Measurements from ENCODE around the gene CRAMP1. TPM values are rescaled to one million over a fixed set of nuclear protein-coding genes. Genes with fewer than 3 reads are reported as not detected.
"Not testable (repeated sequence)": the region's sequence is repeated elsewhere in the genome, so short reads cannot be mapped to it uniquely, and the experiment has no call there.

The CRAMP1 gene
- total RNA-seq, 4 donors from 2014 or later: 15.7 to 39.3 (median 26.1) TPM

DNA sequence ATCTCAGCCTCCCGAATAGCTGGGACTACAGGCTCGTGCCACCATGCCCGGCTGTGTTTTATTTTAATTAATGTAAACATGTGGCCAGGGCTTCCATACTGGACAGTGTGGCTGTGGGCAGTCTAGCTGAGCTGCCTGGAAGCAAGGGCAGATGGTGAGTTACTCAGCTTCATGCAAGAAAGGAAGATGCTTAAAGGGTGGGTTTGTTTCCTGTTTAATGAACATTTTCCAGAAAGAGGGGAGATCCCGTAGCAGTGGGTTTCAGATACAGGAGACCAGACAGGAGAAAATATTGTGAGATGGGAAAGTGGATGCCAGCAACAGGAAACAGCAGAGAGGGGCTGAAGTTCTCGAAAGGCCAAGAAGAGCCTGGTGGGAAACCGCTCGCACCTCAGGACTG lies 101.2 kb downstream of the CRAMP1 start:
- Histone ChIP-seq H3K9me3 (no peaks in the 10 kb centered on the region), H3K36me3 (peaks cover 5% of the 10 kb centered on the region), H3K4me3 (no peak overlapping the region), H3K4me1 (peaks cover 19% of the 10 kb centered on the region), H3K27me3 (no peaks in the 10 kb centered on the region), H3K27ac (no peak overlapping the region)
- WGBS: 88% methylated on average over 7 of the region's 7 CpGs
- no peak for DNase-seq (ENCODE audit: low spot score in 2 of 2)
- TF ChIP-seq POLR2A (IDR thresholded peaks at IDR 0.05) (no peak), EP300 (IDR thresholded peaks at IDR 0.05) (no peak), POLR2AphosphoS5 (IDR thresholded peaks at IDR 0.05) (no peak)
- TF ChIP-seq, protein P1, sequence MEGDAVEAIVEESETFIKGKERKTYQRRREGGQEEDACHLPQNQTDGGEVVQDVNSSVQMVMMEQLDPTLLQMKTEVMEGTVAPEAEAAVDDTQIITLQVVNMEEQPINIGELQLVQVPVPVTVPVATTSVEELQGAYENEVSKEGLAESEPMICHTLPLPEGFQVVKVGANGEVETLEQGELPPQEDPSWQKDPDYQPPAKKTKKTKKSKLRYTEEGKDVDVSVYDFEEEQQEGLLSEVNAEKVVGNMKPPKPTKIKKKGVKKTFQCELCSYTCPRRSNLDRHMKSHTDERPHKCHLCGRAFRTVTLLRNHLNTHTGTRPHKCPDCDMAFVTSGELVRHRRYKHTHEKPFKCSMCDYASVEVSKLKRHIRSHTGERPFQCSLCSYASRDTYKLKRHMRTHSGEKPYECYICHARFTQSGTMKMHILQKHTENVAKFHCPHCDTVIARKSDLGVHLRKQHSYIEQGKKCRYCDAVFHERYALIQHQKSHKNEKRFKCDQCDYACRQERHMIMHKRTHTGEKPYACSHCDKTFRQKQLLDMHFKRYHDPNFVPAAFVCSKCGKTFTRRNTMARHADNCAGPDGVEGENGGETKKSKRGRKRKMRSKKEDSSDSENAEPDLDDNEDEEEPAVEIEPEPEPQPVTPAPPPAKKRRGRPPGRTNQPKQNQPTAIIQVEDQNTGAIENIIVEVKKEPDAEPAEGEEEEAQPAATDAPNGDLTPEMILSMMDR (IDR thresholded peaks at IDR 0.05): no peak

DNA sequence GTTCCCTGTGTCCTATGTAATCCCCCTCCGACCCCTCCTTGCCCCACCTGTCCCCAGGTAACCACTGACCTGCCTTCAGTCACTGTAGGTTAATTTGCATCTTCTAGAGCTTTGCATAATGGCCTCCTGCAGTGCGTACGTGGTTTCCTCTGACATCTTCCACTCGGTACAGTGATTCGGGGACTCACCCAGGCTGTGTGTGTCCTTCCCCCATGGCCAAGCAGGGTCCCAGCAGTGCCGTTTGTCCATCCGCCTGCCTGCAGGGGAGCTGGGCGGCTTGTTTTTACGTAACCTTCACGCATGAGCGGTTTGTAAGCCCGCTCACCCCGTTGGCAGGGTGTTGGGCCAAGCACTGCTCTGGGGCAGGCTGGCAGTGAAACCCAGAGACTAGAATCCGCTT lies 101.8 kb downstream of the CRAMP1 start:
- H3K36me3 ChIP-seq: peaks cover 5% of the 10 kb centered on the region
- H3K4me3 ChIP-seq: no peak overlapping the region
- DNase-seq (ENCODE audit: low spot score in 2 of 2): no peak
- peaks cover 13% of the 10 kb centered on the region for H3K4me1 ChIP-seq
- H3K27me3 ChIP-seq: no peaks in the 10 kb centered on the region
- H3K27ac ChIP-seq: no peak overlapping the region
- 88% methylated on average over 14 of the region's 14 CpGs for WGBS
- H3K9me3 ChIP-seq: no peaks in the 10 kb centered on the region
- TF ChIP-seq POLR2AphosphoS5 (IDR thresholded peaks at IDR 0.05) (no peak), POLR2A (IDR thresholded peaks at IDR 0.05) (no peak), EP300 (IDR thresholded peaks at IDR 0.05) (no peak)
- TF ChIP-seq, protein P1 (IDR thresholded peaks at IDR 0.05): no peak

DNA sequence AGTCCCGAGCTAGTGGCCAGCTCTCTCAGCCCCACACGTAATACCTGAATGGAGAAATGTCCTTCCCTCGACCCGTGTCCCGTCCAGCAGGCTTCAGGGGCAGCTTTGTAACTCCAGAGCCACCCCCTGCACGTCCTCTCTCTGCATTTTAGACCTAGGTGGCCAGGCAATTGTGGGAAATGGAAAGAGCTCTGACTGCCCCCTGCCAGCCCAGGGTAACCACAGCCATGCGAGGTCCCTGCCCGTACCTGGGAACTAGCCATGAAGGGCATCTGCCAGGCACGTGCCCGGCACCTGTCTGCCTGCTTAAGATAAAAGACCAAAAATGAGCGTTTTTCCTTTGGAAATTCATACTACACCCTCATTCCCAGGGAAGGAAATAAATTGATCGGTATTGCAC lies 103.1 kb downstream of the CRAMP1 start:
- DNase-seq (ENCODE audit: low spot score in 2 of 2): no peak
- TF ChIP-seq, protein P1 (IDR thresholded peaks at IDR 0.05): no peak
- TF ChIP-seq POLR2A (IDR thresholded peaks at IDR 0.05) (no peak), EP300 (IDR thresholded peaks at IDR 0.05) (no peak), POLR2AphosphoS5 (IDR thresholded peaks at IDR 0.05) (no peak)
- H3K4me3 ChIP-seq: no peak overlapping the region
- H3K27ac ChIP-seq: no peak overlapping the region
- 95% methylated on average over 12 of the region's 12 CpGs for WGBS
- H3K36me3 ChIP-seq: peaks cover 5% of the 10 kb centered on the region
- no peaks in the 10 kb centered on the region for H3K27me3 ChIP-seq
- peaks cover 9% of the 10 kb centered on the region for H3K4me1 ChIP-seq
- H3K9me3 ChIP-seq: no peaks in the 10 kb centered on the region

DNA sequence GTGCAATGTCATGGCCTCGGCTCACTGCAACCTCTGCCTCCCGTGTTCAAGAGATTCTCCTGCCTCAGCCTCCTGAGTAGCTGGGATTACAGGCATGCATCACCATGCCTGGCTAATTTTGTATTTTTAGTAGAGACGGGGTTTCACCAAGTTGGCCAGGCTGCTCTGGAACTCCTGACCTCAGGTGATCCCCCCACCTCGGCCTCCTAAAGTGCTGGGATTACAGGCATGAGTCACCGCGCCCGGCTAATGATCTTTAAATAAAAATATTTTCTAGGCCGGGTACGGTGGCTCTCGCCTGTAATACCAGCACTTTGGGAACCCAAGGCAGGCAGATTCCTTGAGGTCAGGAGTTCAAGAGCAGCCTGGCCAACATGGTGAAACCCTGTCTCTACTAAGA lies 106.1 kb downstream of the CRAMP1 start:
- not testable (repeated sequence) for H3K4me3 ChIP-seq; H3K27ac ChIP-seq; H3K27me3 ChIP-seq; DNase-seq (ENCODE audit: low spot score in 2 of 2); H3K9me3 ChIP-seq; H3K36me3 ChIP-seq
- H3K4me1 ChIP-seq: peaks cover 20% of the 10 kb centered on the region
- WGBS: 91% methylated on average over 10 of the region's 10 CpGs

DNA sequence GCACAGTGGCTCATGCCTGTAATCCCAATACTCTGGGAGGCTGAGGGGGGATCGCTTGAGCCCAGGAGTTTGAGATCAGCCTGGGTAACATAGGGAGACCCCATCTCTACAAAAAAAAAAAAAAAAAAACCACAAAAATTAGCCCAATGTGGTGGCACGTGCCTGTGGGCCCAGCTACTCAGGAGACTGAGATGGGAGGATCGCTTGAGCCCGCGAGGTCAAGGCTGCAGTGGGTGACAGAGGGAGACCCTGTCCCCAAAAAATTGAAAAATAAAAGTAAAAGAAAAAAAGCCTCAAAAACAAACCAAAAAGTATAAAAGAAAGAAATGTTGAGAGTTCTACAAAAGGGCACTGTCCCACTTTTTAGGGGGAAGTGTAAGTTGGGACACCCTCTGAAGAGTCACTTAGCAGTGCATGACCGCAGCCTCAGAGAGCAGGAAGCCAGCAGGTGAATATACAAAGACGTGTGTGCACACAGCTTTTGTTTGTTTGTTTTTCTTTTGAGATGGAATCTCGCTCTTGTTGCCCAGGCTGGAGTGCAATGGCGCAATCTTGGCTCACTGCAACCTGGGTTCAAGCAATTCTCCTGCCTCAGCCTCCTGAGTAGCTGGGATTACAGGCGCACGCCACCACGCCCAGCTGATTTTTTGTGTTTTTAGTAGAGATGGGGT lies 107.5 kb downstream of the CRAMP1 start:
- not testable (repeated sequence) for H3K27ac ChIP-seq; DNase-seq (ENCODE audit: low spot score in 2 of 2); H3K27me3 ChIP-seq; H3K36me3 ChIP-seq; H3K9me3 ChIP-seq; H3K4me3 ChIP-seq
- peaks cover 32% of the 10 kb centered on the region for H3K4me1 ChIP-seq
- WGBS: 90% methylated on average over 12 of the region's 12 CpGs

DNA sequence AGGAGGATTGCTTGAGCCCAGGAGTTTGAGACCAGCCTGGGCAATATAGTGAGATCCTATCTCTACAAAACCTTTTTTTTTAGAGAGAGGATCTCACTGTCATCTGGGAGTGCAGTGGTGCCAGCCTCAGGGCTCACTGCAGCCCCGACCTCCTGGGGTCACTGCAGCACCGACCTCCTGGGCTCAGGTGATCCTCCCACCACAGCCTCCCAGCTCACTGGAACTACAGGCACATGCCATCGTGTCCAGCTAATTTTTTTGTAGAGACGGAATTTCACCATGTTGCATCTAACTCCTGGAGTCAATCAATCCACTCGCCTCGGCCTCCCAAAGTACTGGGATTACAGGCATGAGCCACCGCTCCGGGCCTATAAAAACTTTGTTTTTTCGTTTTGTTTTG lies 109.2 kb downstream of the CRAMP1 start:
- whole genome bisulfite sequencing: 89% methylated on average over 9 of the region's 9 CpGs
- Histone ChIP-seq H3K4me3 (no peak overlapping the region), H3K36me3 (peaks cover 18% of the 10 kb centered on the region), H3K27me3 (no peaks in the 10 kb centered on the region), H3K4me1 (peaks cover 32% of the 10 kb centered on the region), H3K27ac (peak overlapping the region; percentile 56), H3K9me3 (no peaks in the 10 kb centered on the region)
- no peak for DNase-seq (ENCODE audit: low spot score in 2 of 2)
- no peak for TF ChIP-seq EP300 (IDR thresholded peaks at IDR 0.05)
- TF ChIP-seq, protein P1 (IDR thresholded peaks at IDR 0.05): no peak
- TF ChIP-seq POLR2A (IDR thresholded peaks at IDR 0.05): no peak
- TF ChIP-seq POLR2AphosphoS5 (IDR thresholded peaks at IDR 0.05): no peak
